ENCODE measurements around the gene NXPE3. TPM values are rescaled to one million over a fixed set of nuclear protein-coding genes. Genes with fewer than 3 reads are reported as not detected.

Gene NXPE3
- total RNA-seq, 1 experiment from 2014 or later: 15.9 TPM

- no peak for TF ChIP-seq CTCF (conservative IDR thresholded peaks at IDR 0.05)
- Histone ChIP-seq H3K4me2 (ENCODE audit: insufficient read depth, insufficient read length, low read length) (no peak overlapping the region), H2AK5ac (ENCODE audit: insufficient read length, low read length) (no peak overlapping the region), H2BK20ac (ENCODE audit: low read depth, low read length, poor library complexity, severe bottlenecking) (no peak overlapping the region), H3K9ac (ENCODE audit: extremely low read depth, insufficient read length, low read length) (no peak overlapping the region), H3K79me2 (ENCODE audit: insufficient read depth, low read length) (no peaks in the 10 kb centered on the region), H2BK120ac (ENCODE audit: low read depth, low read length, poor library complexity, severe bottlenecking) (no peak overlapping the region), H2BK15ac (ENCODE audit: low read depth, low read length) (no peak overlapping the region), H4K8ac (replicated peaks; ENCODE audit: insufficient read length, low read depth, low read length) (no peak overlapping the region), H3K4ac (ENCODE audit: low read depth, low read length) (no peak overlapping the region), H3K79me1 (ENCODE audit: insufficient read depth, low read depth, low read length, poor library complexity, severe bottlenecking) (no peaks in the 10 kb centered on the region), H4K91ac (ENCODE audit: insufficient read length, low read depth, low read length) (no peak overlapping the region), H3T11ph (ENCODE audit: low read length) (no peak overlapping the region), H3K27ac (ENCODE audit: insufficient read length, low read depth, low read length) (no peak overlapping the region), H3K4me1 (ENCODE audit: insufficient read depth, low read length) (no peaks in the 10 kb centered on the region), H3K23me2 (ENCODE audit: insufficient read length, low read depth, low read length, poor library complexity, severe bottlenecking) (no peaks in the 10 kb centered on the region), H4K5ac (ENCODE audit: insufficient read length, low read depth, low read length) (no peak overlapping the region), H2BK12ac (ENCODE audit: insufficient read length, low read depth, low read length) (no peak overlapping the region), H3K56ac (ENCODE audit: insufficient read length, low read depth, low read length) (no peak overlapping the region), H2BK5ac (ENCODE audit: insufficient read length, low read length) (no peak overlapping the region), H3K27me3 (ENCODE audit: insufficient read depth, low read length) (no peaks in the 10 kb centered on the region), H3K18ac (ENCODE audit: insufficient read length, low read depth, low read length) (no peak overlapping the region), H3K23ac (ENCODE audit: insufficient read length, low read depth, low read length) (no peak overlapping the region), H3K14ac (ENCODE audit: insufficient read depth, low read length) (no peak overlapping the region), H2AFZ (ENCODE audit: low read length) (no peak overlapping the region), H4K20me1 (ENCODE audit: control insufficient read depth, insufficient read depth, insufficient read length) (no peaks in the 10 kb centered on the region), H3K9me3 (ENCODE audit: control insufficient read depth, low read depth, low read length) (no peaks in the 10 kb centered on the region)
- Mint-ChIP-seq H3K27me3 (ENCODE audit: low read depth) (no peaks in the 10 kb centered on the region; the same call in 1 of the 2 replicates), H3K36me3 (ENCODE audit: insufficient read depth in 1 of 3, low read depth in 3 of 3) (peaks cover 28 to 57% (median 56%) of the 10 kb centered on the region in 3 experiments; a peak in 6 of 7 replicates), H3K4me1 (no peaks in the 10 kb centered on the region), H3K9me3 (no peaks in the 10 kb centered on the region), H3K4me3 (no peak overlapping the region), H3K27ac (no peak overlapping the region)
- DNase-seq: no peak
- no CpG with 5 or more reads among the region's 5 CpGs for WGBS (ENCODE audit: extremely low coverage, insufficient read length, low lambda C conversion rate)
Observed at GRCh38 chr3:101859882-101860448, 81.0 kb downstream of the NXPE3 start.
